Fibroblast of skin of back (primary cell): ENCODE results near the gene KIF1B.

Experiments used
- DNase-seq: peaks from one replicate; pipeline ENCODE4 v3.0.0-alpha.2; 2013

The KIF1B gene

GRCh38 chr1:10328180-10328963 lies 118.0 kb downstream of the KIF1B start:
- no peak for DNase-seq

DNA sequence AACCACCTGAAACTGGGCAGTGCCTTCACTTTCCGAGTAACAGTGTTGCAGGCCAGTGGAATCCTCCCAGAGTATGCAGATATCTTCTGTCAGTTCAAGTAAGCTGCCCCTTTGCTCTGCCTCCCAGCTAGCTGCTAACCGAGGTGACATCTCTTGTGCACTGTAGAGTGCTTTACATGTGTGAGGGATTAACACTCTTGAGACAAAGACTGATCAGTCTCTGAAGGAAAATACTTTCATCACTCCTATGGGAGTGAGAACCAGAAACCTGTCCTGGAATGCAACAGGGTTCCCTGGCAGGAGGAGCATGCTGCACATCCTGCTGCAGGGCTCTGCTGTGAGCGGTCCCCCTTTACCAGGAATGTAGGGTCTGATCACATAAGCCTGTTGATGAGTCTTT lies 127.1 kb downstream of the KIF1B start:
- no peak for DNase-seq

DNA sequence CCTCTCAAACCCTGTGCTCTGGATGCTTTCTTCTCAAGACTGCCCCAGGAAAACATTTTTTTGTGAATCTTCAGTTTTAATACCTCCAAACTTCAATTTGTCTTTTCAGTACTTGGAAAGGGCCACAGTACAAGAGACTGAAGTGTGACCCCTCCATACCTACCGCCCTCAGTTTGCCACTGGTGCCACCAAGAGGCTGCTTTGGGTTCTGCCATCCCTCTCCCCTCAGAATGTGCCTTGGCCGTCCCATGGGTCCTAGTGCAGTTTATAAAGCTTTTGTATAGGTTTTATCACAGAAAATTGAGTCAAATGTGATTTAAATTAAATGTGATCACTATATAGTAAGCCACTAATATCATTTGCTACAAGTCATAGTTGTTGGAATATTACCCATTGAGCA lies 127.7 kb downstream of the KIF1B start:
- DNase-seq: peak; percentile 37

GRCh38 chr1:10338611-10339010 lies 128.2 kb downstream of the KIF1B start:
- DNase-seq: no peak

DNA sequence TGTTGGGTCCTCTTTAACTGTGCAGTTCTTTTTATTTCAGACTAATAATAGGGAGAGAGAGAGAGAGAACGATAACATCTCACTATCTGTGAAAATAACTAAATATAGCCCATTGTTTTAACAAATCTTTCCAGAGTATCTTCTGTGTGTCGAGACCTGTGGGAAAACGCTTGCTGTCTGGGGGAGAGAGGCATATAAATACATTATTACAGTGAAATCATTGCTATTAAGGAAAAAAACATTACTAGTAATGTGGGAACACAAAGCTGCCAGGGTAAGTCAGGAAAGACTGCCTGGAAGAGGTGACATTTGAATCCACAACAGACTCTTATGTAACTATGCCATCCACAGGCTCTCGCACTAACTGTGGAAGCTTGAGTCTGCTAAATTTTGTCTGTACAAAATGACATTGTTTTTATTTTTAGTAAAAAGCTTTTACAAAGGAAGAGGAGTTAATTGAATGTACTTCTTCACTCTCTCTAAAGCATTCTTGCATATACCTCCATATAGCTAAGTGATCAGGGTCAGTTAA lies 128.7 kb downstream of the KIF1B start:
- no peak for DNase-seq

GRCh38 chr1:10339815-10340214 lies 129.4 kb downstream of the KIF1B start:
- peak; percentile 37 for DNase-seq

DNA sequence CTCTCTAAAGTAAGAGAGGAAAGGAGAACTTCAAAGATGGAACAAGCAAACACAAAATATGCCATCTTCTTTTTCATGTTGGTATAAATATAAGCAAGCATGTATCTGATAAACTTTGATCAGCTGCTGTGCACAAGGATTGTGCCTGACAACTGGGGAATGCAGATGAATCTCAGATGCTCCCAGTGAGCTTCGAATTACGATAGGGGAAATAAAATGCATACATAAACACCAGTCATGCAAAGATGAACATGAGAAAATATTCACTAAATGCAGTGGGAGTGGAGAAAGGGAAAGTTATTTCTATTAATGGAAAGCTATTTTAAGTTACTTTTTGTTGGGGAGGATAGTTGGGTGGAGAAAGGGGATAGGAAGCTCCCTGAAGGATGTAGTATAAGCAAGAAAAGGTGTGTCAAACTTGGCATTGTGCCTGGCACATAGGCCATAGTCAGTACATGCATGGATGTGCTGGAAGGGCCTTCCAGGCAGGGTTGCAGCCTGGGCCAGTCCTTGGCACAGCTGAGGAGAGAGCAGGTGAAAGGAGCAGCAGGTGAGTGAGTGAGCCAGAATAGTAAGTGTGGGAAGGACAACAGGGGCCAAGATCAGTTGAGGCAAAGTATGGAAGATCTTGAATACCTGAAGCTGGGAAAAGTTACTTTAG lies 130.7 kb downstream of the KIF1B start:
- DNase-seq: peak; percentile 7

GRCh38 chr1:10347109-10347508 lies 136.7 kb downstream of the KIF1B start:
- no peak for DNase-seq

- DNase-seq: no peak
Observed at GRCh38 chr1:10353282-10353681, 142.9 kb downstream of the KIF1B start.

DNA sequence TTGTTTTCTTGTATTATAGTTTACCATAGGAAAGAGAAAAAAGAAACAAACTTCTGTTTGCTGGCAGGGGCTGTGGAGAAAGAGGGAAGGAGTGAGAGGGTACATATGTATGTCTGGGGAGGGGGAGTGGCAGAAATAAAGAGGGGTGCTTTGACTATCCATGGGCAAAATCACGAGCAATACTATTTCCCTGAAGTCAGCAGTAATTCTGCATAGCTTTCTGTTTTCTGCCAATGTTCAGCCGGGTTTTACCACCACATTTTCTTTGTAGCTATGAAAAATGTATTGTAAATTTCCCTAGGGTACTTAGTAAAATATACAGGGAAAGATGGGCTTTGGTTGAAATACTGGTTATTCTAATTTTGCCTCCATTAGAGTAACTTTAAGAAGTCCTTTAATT lies 143.3 kb downstream of the KIF1B start:
- no peak for DNase-seq

- DNase-seq: no peak
Observed at GRCh38 chr1:10360045-10360444, 149.7 kb downstream of the KIF1B start.

- no peak for DNase-seq
Observed at GRCh38 chr1:10361515-10361914, 151.1 kb downstream of the KIF1B start.

DNA sequence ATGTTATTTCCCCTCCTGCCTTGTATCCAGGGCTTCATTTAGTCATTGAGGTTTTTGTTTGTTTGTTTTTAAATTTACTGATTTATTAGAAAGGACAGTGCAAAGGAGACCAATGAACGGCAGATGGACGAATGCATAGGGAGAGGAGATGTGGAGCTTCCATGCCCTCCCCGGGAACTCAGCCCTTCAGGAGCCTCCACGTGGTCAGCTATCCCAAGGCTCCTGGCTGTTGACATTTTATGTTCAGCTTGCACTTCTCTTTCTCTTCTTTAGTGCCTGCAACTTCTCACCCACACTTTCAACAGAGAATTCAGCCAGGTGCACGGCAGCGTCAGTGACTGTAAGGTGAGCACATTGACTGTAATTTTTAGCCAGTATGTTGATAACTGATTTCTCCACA lies 157.8 kb downstream of the KIF1B start:
- DNase-seq: no peak

DNA sequence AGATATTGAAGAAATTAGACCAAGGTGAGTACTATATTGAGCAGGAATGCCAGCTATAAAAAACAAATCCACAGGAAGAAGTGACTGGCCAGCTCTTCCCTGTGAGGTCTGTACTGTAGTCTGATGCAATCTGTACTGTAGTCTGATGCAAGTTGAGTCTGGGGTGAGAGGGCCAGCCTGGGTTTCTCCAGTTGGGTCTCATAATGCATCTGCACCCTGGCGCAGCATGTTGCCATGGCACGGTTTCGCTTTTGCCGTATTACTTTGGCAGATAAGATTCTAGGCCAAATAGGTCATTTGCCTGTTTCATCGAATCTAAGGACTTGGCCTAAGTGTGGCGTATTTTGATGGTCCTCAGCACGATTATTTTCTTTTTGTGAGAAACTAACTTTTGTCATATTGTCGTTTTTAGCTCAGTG lies 164.1 kb downstream of the KIF1B start:
- peak; percentile 16 for DNase-seq

GRCh38 chr1:10377365-10378029 lies 167.1 kb downstream of the KIF1B start:
- peak; percentile 91 for DNase-seq

DNA sequence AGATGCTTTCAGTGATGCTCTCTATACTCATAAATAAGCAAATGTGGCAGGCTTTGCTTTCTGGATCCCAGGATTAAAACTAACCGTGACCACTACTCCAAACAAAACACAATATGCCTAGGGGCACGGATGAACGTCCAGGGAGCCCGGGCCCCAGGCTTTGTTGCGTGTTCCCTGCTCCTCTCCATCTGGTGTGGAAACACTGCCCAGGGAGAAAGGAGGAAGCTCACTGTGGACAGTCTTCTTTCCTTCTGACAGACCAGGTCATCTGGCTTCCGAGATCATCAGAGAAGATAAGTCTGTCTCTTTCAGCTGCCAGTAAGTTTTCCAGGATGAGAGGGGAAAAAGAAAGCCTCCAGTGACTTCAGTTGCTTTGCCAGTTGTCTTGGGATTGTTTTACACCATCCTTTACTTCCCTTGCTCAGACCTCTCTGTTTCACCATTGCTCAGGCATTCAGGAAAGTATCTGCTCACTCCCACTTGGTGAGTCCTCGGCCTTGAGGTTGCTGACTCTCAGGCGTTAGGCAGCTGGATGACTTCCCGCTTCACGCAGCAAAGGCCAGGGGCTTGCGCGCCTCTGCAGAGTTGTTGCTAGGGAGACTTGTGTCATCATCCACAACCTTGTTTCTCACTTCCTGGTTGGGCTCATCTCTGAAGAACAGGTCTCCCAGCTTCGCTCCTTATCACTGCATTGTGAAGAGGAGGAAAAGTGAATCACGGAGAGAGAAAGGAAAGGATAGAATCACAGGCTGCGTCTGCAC lies 167.9 kb downstream of the KIF1B start:
- DNase-seq: peak; percentile 49

DNA sequence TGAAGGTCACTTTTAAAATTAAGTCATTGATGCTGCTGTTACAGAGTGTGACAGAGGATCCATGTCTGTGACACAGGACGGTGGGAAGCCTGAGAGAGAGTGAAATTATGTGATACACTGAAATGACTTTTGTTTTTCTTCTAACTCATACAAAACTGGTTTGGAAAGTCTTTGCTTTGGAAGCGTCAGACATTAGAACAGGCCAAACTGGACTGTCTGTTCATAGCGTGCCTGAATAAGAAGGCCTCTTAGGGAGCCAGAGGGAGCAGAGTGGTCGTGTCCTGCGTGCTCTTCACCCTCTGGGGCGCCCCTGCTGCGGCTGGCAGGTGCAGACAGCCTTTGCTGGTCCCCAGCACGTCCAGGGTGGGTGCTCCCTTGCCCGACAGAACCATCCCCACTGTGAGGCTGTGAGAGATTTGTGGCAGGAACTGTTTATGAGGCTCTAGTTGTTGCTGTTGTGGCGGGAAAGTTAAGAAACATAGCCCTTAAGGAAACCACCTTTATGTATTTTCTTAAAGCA lies 168.8 kb downstream of the KIF1B start:
- no peak for DNase-seq

- no peak for DNase-seq
Observed at GRCh38 chr1:10379676-10380075, 169.3 kb downstream of the KIF1B start.

GRCh38 chr1:10380594-10381275 lies 170.4 kb downstream of the KIF1B start:
- peak; percentile 94 for DNase-seq

DNA sequence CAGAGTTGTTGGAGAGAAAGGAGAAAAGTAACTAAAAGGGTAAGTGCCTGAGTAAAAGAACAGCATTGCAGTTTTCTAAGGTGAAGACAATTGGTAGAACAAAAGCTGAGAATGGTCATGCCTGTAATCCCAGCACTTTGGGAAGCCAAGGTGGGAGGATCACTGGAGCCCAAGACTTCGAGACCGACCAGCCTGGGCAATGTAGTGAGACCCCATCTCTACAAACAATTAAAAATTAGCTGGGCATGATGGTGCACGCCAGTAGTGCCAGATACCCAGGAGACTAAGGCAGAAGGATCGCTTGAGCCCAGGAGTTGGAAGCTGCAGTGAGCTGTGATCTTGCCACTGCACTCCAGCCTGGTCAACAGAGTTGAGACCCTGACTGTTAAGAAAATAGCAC lies 173.3 kb downstream of the KIF1B start:
- no peak for DNase-seq

- no peak for DNase-seq
Observed at GRCh38 chr1:10384219-10384618, 173.8 kb downstream of the KIF1B start.
